GM23338 (cell line): Measurements from ENCODE around the gene NFS1. TPM values are rescaled to one million over a fixed set of nuclear protein-coding genes. Genes with fewer than 3 reads are reported as not detected.
"Not testable (repeated sequence)": the region's sequence is repeated elsewhere in the genome, so short reads cannot be mapped to it uniquely, and the experiment has no call there.

Experiments
- ATAC-seq: fragments of 200-7000 bp; cut with Tn5 transposase; 3 replicates; pipeline ENCODE4 v1.9.1; 2020
- DNase-seq: peaks from one replicate; pipeline ENCODE4 v3.0.0-alpha.2; 2015; ENCODE audit warnings: low spot score
- H2AFZ ChIP-seq: fragments of 200-600 bp; sonication (generic); 2 replicates; pipeline ENCODE4 v1.8.0; 2016; ENCODE audit warnings: antibody characterized with exemption, mild to moderate bottlenecking, moderate library complexity
- H3F3A ChIP-seq: fragments of 200-600 bp; sonication (generic); replicated peaks from 2 replicates; pipeline ENCODE4 v1.8.0; 2017; ENCODE audit warnings: antibody characterized with exemption, mixed run types, low read depth
- H3K27ac ChIP-seq: fragments of 200-600 bp; sonication (generic); 2 replicates; pipeline ENCODE4 v1.6.1; 2016; ENCODE audit warnings: low read depth
- H3K27me3 ChIP-seq: fragments of 200-600 bp; sonication (generic); 2 replicates; pipeline ENCODE4 v1.8.0; 2016; ENCODE audit warnings: mild to moderate bottlenecking, mixed run types, moderate library complexity; ENCODE audit not compliant: insufficient read depth
- H3K36me3 ChIP-seq: fragments of 200-600 bp; sonication (generic); 2 replicates; pipeline ENCODE4 v1.8.0; 2016; ENCODE audit warnings: mild to moderate bottlenecking; ENCODE audit not compliant: insufficient read depth
- H3K4me1 ChIP-seq: fragments of 200-600 bp; sonication (generic); 2 replicates; pipeline ENCODE4 v1.8.0; 2016; ENCODE audit warnings: mild to moderate bottlenecking, moderate library complexity; ENCODE audit not compliant: insufficient read depth
- H3K4me2 ChIP-seq: fragments of 200-600 bp; sonication (generic); 2 replicates; pipeline ENCODE4 v1.7.1; 2017; ENCODE audit warnings: mixed run types
- H3K4me3 ChIP-seq: fragments of 200-600 bp; sonication (generic); 2 replicates; pipeline ENCODE4 v1.6.1; 2016; ENCODE audit warnings: mixed run types
- H3K79me2 ChIP-seq: fragments of 200-600 bp; sonication (generic); replicated peaks from 2 replicates; pipeline ENCODE4 v1.8.0; 2017; ENCODE audit warnings: mild to moderate bottlenecking; ENCODE audit not compliant: insufficient read depth
- H3K9me2 ChIP-seq: fragments of 200-600 bp; sonication (generic); 2 replicates; pipeline ENCODE4 v1.8.0; 2017; ENCODE audit not compliant: insufficient read depth
- H4K20me1 ChIP-seq: fragments of 200-600 bp; sonication (generic); replicated peaks from 2 replicates; pipeline ENCODE4 v1.8.0; 2017; ENCODE audit warnings: mild to moderate bottlenecking; ENCODE audit not compliant: insufficient read depth
- H3K27ac Mint-ChIP-seq: 2 replicates; pipeline ENCODE4 v1.8.0; 2020; ENCODE audit warnings: inconsistent platforms, mild to moderate bottlenecking, moderate library complexity, mixed read lengths
- H3K27me3 Mint-ChIP-seq: 3 replicates; pipeline ENCODE4 v1.8.0; 2022; ENCODE audit warnings: low read depth, mild to moderate bottlenecking, moderate library complexity, mixed read lengths, inconsistent platforms; ENCODE audit not compliant: insufficient read depth, poor library complexity
- H3K36me3 Mint-ChIP-seq: 3 replicates; pipeline ENCODE4 v1.8.0; 2021; ENCODE audit warnings: low read depth, mild to moderate bottlenecking, inconsistent platforms, moderate library complexity, mixed read lengths
- H3K4me1 Mint-ChIP-seq: 3 replicates; pipeline ENCODE4 v1.8.0; 2020; ENCODE audit warnings: mild to moderate bottlenecking, inconsistent platforms, mixed read lengths
- H3K4me3 Mint-ChIP-seq: 3 replicates; pipeline ENCODE4 v1.8.0; 2021; ENCODE audit warnings: moderate library complexity, mild to moderate bottlenecking, inconsistent platforms, mixed read lengths
- H3K9me3 Mint-ChIP-seq: 3 replicates; pipeline ENCODE4 v1.8.0; 2020; ENCODE audit warnings: moderate library complexity, mild to moderate bottlenecking, inconsistent platforms, mixed read lengths
- CREB1 ChIP-seq: fragments of 250-450 bp; sonication (Bioruptor Pico); IDR thresholded peaks from 2 replicates; pipeline ENCODE4 v1.5.0; 2020; ENCODE audit warnings: low read depth, mild to moderate bottlenecking, moderate library complexity
- CTCF ChIP-seq, 2 experiments: fragments of 200-600 bp in 1 of 2; sonication (generic) in 1 of 2; conservative IDR thresholded peaks; 2 replicates each; pipeline versions ENCODE4 v1.5.1 to v1.6.1; 2016 to 2017; ENCODE audit warnings: antibody characterized with exemption in 2 of 2, low read depth in 2 of 2, mild to moderate bottlenecking in 2 of 2, moderate library complexity in 1 of 2
- JUNB ChIP-seq: IDR thresholded peaks from one replicate; pipeline ENCODE4 v1.6.1; 2016; ENCODE audit warnings: antibody characterized with exemption; ENCODE audit not compliant: unreplicated experiment
- NANOG ChIP-seq: IDR thresholded peaks from 2 replicates; pipeline ENCODE4 v1.6.1; 2016; ENCODE audit warnings: antibody characterized with exemption, borderline replicate concordance
- REST ChIP-seq: IDR thresholded peaks from one replicate; pipeline ENCODE4 v1.6.1; 2018; ENCODE audit warnings: antibody characterized with exemption; ENCODE audit not compliant: unreplicated experiment
- ZNF114 ChIP-seq: fragments of 250-450 bp; sonication (Bioruptor Pico); IDR thresholded peaks from 2 replicates; pipeline ENCODE4 v1.5.0; 2020; ENCODE audit warnings: mild to moderate bottlenecking, moderate library complexity
- ZNF331 ChIP-seq: fragments of 250-450 bp; sonication (Bioruptor Pico); IDR thresholded peaks from 2 replicates; pipeline ENCODE4 v1.5.0; 2020; ENCODE audit warnings: low read depth, mild to moderate bottlenecking, moderate library complexity
- ZNF462 ChIP-seq: fragments of 250-450 bp; sonication (Bioruptor Pico); IDR thresholded peaks from 2 replicates; pipeline ENCODE4 v1.5.0; 2020; ENCODE audit warnings: mild to moderate bottlenecking, moderate library complexity
- polyA plus RNA-seq: library from polyadenylated mRNA; unstranded; fragments of >200 nt; fragmentation: Nextera tagmentation; extraction: Ambion mirVana; gene quantifications from 2 replicates; pipeline ENCODE4 v1.2.1, GENCODE V29; 2016
- total RNA-seq: library from RNA; depleted of rRNA; stranded (reverse); fragments of >200 nt; shearing (Covaris generic); gene quantifications from 2 replicates; pipeline ENCODE4 v1.2.3, GENCODE V29; 2014
- TF ChIP-seq, protein P1 (sequence below): IDR thresholded peaks from 2 replicates; pipeline ENCODE4 v1.6.1; 2016; ENCODE audit warnings: antibody characterized with exemption

The NFS1 gene
- total and polyA plus RNA-seq, 2 experiments from 2014 or later: 22.8 to 35.7 TPM

- H3K27me3 ChIP-seq, H2AFZ ChIP-seq, H3K27me3 Mint-ChIP-seq, ATAC-seq, H3K4me1 Mint-ChIP-seq, H3K4me3 ChIP-seq, H3K9me2 ChIP-seq, H3K4me3 Mint-ChIP-seq, H3K4me1 ChIP-seq, H3K4me2 ChIP-seq, DNase-seq, H3K9me3 Mint-ChIP-seq: not testable (repeated sequence)
- peaks cover 88% of the 10 kb centered on the region for H3K79me2 ChIP-seq
- Mint-ChIP-seq H3K27ac (peak overlapping the region; percentile 72; the same call in 1 of the 2 replicates), H3K36me3 (peaks cover 99% of the 10 kb centered on the region)
- H3K36me3 ChIP-seq: peaks cover 97% of the 10 kb centered on the region
- H3K27ac ChIP-seq: peak overlapping the region; percentile 73
- H4K20me1 ChIP-seq: peaks cover 67% of the 10 kb centered on the region
- H3F3A ChIP-seq: peaks cover 48% of the 10 kb centered on the region
These were observed 14.0 kb upstream of the NFS1 start for GRCh38 chr20:35713120-35713519.

DNA sequence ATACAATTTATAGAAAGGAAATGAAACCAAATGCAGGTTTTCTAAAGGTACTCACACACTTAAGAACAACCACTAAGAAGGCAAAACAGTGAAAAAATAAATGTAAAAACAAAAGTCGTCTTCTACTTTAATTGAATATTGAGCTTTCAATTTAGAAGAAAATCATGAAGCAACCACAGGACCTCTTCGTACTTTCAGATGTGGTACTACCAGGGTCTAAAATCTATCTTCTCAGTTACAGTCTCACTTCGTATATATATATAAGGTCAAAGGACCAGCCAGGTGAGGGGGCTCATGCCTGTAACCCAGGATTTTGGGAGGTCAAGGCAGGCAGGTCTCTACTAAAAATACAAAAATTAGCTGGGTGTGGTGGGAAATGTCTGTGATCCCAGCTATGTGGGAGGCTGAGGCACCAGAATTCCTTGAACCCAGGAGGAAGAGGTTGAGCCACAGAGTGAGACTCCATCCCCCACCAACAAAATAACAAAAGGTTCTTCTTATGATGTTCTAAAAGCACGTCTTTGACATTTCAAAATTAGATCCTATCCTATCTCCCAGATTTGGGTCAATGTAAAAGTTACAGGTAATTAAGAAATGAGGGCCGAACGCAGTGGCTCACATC is 12.5 kb upstream of the NFS1 start:
- H3K27ac ChIP-seq: peak overlapping the region; percentile 50; the same call in 1 of the 2 replicates
- ATAC-seq: no peak
- no peaks in the 10 kb centered on the region for H3K9me3 Mint-ChIP-seq
- H3K4me3 Mint-ChIP-seq: no peak overlapping the region
- no peaks in the 10 kb centered on the region for H3K4me1 ChIP-seq
- H3K27me3 ChIP-seq: no peaks in the 10 kb centered on the region
- no peaks in the 10 kb centered on the region for H3K4me1 Mint-ChIP-seq
- peaks cover 10% of the 10 kb centered on the region for H3K27me3 Mint-ChIP-seq
- DNase-seq: no peak
- H3K9me2 ChIP-seq: no peaks in the 10 kb centered on the region
- no peak overlapping the region for H3K4me2 ChIP-seq
- peaks cover 99% of the 10 kb centered on the region for H3K36me3 Mint-ChIP-seq
- peak overlapping the region; percentile 54 for H3K27ac Mint-ChIP-seq
- H2AFZ ChIP-seq: no peak overlapping the region
- H3K4me3 ChIP-seq: no peak overlapping the region
- H4K20me1 ChIP-seq: peaks cover 64% of the 10 kb centered on the region
- peaks cover 96% of the 10 kb centered on the region for H3K36me3 ChIP-seq
- H3F3A ChIP-seq: peaks cover 46% of the 10 kb centered on the region
- H3K79me2 ChIP-seq: peaks cover 73% of the 10 kb centered on the region
- TF ChIP-seq ZNF331 (no peak), NANOG (no peak), REST (no peak), CREB1 (no peak), JUNB (no peak), CTCF (conservative IDR thresholded peaks at IDR 0.05; ENCODE audit: low read depth in 2 of 2) (no peak), ZNF462 (CRISPR knock-in tag) (no peak), ZNF114 (CRISPR knock-in tag) (no peak)
- TF ChIP-seq, protein P1, sequence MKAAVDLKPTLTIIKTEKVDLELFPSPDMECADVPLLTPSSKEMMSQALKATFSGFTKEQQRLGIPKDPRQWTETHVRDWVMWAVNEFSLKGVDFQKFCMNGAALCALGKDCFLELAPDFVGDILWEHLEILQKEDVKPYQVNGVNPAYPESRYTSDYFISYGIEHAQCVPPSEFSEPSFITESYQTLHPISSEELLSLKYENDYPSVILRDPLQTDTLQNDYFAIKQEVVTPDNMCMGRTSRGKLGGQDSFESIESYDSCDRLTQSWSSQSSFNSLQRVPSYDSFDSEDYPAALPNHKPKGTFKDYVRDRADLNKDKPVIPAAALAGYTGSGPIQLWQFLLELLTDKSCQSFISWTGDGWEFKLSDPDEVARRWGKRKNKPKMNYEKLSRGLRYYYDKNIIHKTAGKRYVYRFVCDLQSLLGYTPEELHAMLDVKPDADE: no peak
